Sigmoid colon (tissue), 3 donors: ENCODE data around the gene CCDC85A.

Experiments used
- CTCF ChIP-seq, 4 experiments: fragments of 450-650 bp in 3 of 4; fragments of 200-600 bp in 1 of 4; IDR thresholded peaks; one replicate each; pipeline ENCODE4 v1.5.1; 2016 to 2019; ENCODE audit warnings: antibody characterized with exemption in 4 of 4, mild to moderate bottlenecking in 3 of 4, moderate library complexity in 2 of 4
- POLR2A ChIP-seq, 2 donors: fragments of 450-650 bp; IDR thresholded peaks; one replicate each; pipeline ENCODE4 v1.6.1; 2016; ENCODE audit warnings: antibody characterized with exemption in 2 of 2, mild to moderate bottlenecking in 2 of 2, moderate library complexity in 2 of 2

- TF ChIP-seq CTCF (IDR thresholded peaks at IDR 0.05) (no peak), POLR2A (IDR thresholded peaks at IDR 0.05) (no peak)
Measured at GRCh38 chr2:56134861-56135260, 48.9 kb upstream of the CCDC85A start.
